ENCODE results near the gene NSUN4. TPM values are rescaled to one million over a fixed set of nuclear protein-coding genes. Genes with fewer than 3 reads are reported as not detected.
A peak's percentile ranks its signal among the peaks of the same experiment; 100 is the strongest.
"Not testable (repeated sequence)": the region's sequence is repeated elsewhere in the genome, so short reads cannot be mapped to it uniquely, and the experiment has no call there.

Gene NSUN4
- total RNA-seq, 1 donor = 17.4 TPM

- no peak for TF ChIP-seq CTCF (IDR thresholded peaks at IDR 0.05; ENCODE audit: extremely low read depth, low read depth, low read length)
- peaks cover 9% of the 10 kb centered on the region for H3K4me1 ChIP-seq (ENCODE audit: insufficient read depth, low read length)
- H3K9me3 ChIP-seq (ENCODE audit: low read depth, low read length) = no peaks in the 10 kb centered on the region
- H3K4me3 ChIP-seq (ENCODE audit: insufficient read depth, low read length) = no peak overlapping the region
- no peak overlapping the region for H3K4me2 ChIP-seq (ENCODE audit: insufficient read depth, low read length)
- no peak overlapping the region for H2AFZ ChIP-seq (ENCODE audit: low read length)
- peaks cover 17% of the 10 kb centered on the region for H4K20me1 ChIP-seq (ENCODE audit: insufficient read depth, low read length)
- no peaks in the 10 kb centered on the region for H3K27me3 ChIP-seq (ENCODE audit: insufficient read depth, low read length)
- peaks cover 48% of the 10 kb centered on the region for H3K36me3 ChIP-seq (ENCODE audit: insufficient read depth, low read length)
- no peak for DNase-seq (ENCODE audit: insufficient read length, low spot score, missing footprints)
- H3K79me2 ChIP-seq (ENCODE audit: insufficient read depth, low read length) = peaks cover 57% of the 10 kb centered on the region
- no peak overlapping the region for H3K27ac ChIP-seq (ENCODE audit: low read depth, low read length)
Observed at GRCh38 chr1:46309401-46310159, 31.0 kb upstream of the NSUN4 start.

GRCh38 chr1:46310321-46310720 is 30.3 kb upstream of the NSUN4 start:
- H3K27ac ChIP-seq (ENCODE audit: low read depth, low read length) = no peak overlapping the region
- no peak for DNase-seq (ENCODE audit: insufficient read length, low spot score, missing footprints)

GRCh38 chr1:46315669-46316403 is 24.8 kb upstream of the NSUN4 start:
- H3K79me2 ChIP-seq (ENCODE audit: insufficient read depth, low read length) = no peaks in the 10 kb centered on the region
- H3K4me2 ChIP-seq (ENCODE audit: insufficient read depth, low read length) = no peak overlapping the region
- no peak for TF ChIP-seq CTCF (IDR thresholded peaks at IDR 0.05; ENCODE audit: extremely low read depth, low read depth, low read length)
- H3K9me3 ChIP-seq (ENCODE audit: low read depth, low read length) = no peaks in the 10 kb centered on the region
- DNase-seq (ENCODE audit: insufficient read length, low spot score, missing footprints) = peak; percentile 93
- H4K20me1 ChIP-seq (ENCODE audit: insufficient read depth, low read length) = peaks cover 3% of the 10 kb centered on the region
- H3K36me3 ChIP-seq (ENCODE audit: insufficient read depth, low read length) = peaks cover 45% of the 10 kb centered on the region
- H3K27ac ChIP-seq (ENCODE audit: low read depth, low read length) = peak overlapping the region; percentile 58
- no peak overlapping the region for H3K4me3 ChIP-seq (ENCODE audit: insufficient read depth, low read length)
- H3K4me1 ChIP-seq (ENCODE audit: insufficient read depth, low read length) = peaks cover 9% of the 10 kb centered on the region
- H3K27me3 ChIP-seq (ENCODE audit: insufficient read depth, low read length) = no peaks in the 10 kb centered on the region
- no peak overlapping the region for H2AFZ ChIP-seq (ENCODE audit: low read length)

More at GRCh38 chr1:46310321-46310720, 30.3 kb upstream of the NSUN4 start:
- Histone ChIP-seq H3K36me3 (ENCODE audit: insufficient read depth, low read length) (peaks cover 48% of the 10 kb centered on the region), H2AFZ (ENCODE audit: low read length) (no peak overlapping the region), H4K20me1 (ENCODE audit: insufficient read depth, low read length) (peaks cover 12% of the 10 kb centered on the region), H3K9me3 (ENCODE audit: low read depth, low read length) (no peaks in the 10 kb centered on the region), H3K79me2 (ENCODE audit: insufficient read depth, low read length) (peaks cover 50% of the 10 kb centered on the region), H3K4me3 (ENCODE audit: insufficient read depth, low read length) (no peak overlapping the region), H3K27me3 (ENCODE audit: insufficient read depth, low read length) (no peaks in the 10 kb centered on the region), H3K4me2 (ENCODE audit: insufficient read depth, low read length) (no peak overlapping the region), H3K4me1 (ENCODE audit: insufficient read depth, low read length) (peaks cover 9% of the 10 kb centered on the region)
- no peak for TF ChIP-seq CTCF (IDR thresholded peaks at IDR 0.05; ENCODE audit: extremely low read depth, low read depth, low read length)

GRCh38 chr1:46317323-46317722 is 23.3 kb upstream of the NSUN4 start:
- Histone ChIP-seq H3K27me3 (ENCODE audit: insufficient read depth, low read length) (no peaks in the 10 kb centered on the region), H4K20me1 (ENCODE audit: insufficient read depth, low read length) (peaks cover 3% of the 10 kb centered on the region)
- no peak for TF ChIP-seq CTCF (IDR thresholded peaks at IDR 0.05; ENCODE audit: extremely low read depth, low read depth, low read length)

GRCh38 chr1:46319301-46319700 is 21.3 kb upstream of the NSUN4 start:
- not testable (repeated sequence) for H3K79me2 ChIP-seq (ENCODE audit: insufficient read depth, low read length); H3K4me1 ChIP-seq (ENCODE audit: insufficient read depth, low read length); H3K27ac ChIP-seq (ENCODE audit: low read depth, low read length); H3K27me3 ChIP-seq (ENCODE audit: insufficient read depth, low read length); H3K4me2 ChIP-seq (ENCODE audit: insufficient read depth, low read length); H2AFZ ChIP-seq (ENCODE audit: low read length); H3K4me3 ChIP-seq (ENCODE audit: insufficient read depth, low read length); H4K20me1 ChIP-seq (ENCODE audit: insufficient read depth, low read length); H3K9me3 ChIP-seq (ENCODE audit: low read depth, low read length); DNase-seq (ENCODE audit: insufficient read length, low spot score, missing footprints)
- H3K36me3 ChIP-seq (ENCODE audit: insufficient read depth, low read length) = peaks cover 19% of the 10 kb centered on the region

More at GRCh38 chr1:46317323-46317722, 23.3 kb upstream of the NSUN4 start:
- no peak overlapping the region for H3K27ac ChIP-seq (ENCODE audit: low read depth, low read length)
- peaks cover 37% of the 10 kb centered on the region for H3K36me3 ChIP-seq (ENCODE audit: insufficient read depth, low read length)
- no peak for DNase-seq (ENCODE audit: insufficient read length, low spot score, missing footprints)
- no peak overlapping the region for H2AFZ ChIP-seq (ENCODE audit: low read length)
- H3K79me2 ChIP-seq (ENCODE audit: insufficient read depth, low read length) = no peaks in the 10 kb centered on the region
- no peak overlapping the region for H3K4me3 ChIP-seq (ENCODE audit: insufficient read depth, low read length)
- H3K4me1 ChIP-seq (ENCODE audit: insufficient read depth, low read length) = peaks cover 9% of the 10 kb centered on the region
- no peak overlapping the region for H3K4me2 ChIP-seq (ENCODE audit: insufficient read depth, low read length)
- H3K9me3 ChIP-seq (ENCODE audit: low read depth, low read length) = no peaks in the 10 kb centered on the region

Data from osteoblast (primary cell).